Keratinocyte (primary cell): ENCODE data around the gene CKS1B.

Source experiments
- EZH2 ChIP-seq: IDR thresholded peaks from one replicate; pipeline ENCODE4 v1.6.1; 2012; ENCODE audit warnings: inconsistent platforms, mild to moderate bottlenecking, low read length, moderate library complexity
- TF ChIP-seq, protein P1 (sequence below), 3 experiments: IDR thresholded peaks in 1 of 3; conservative IDR thresholded peaks in 1 of 3; optimal IDR thresholded peaks in 1 of 3; 2 replicates in 2 of 3; 3 replicates in 1 of 3; pipeline versions ENCODE3 to v1.5.1; 2011; ENCODE audit warnings: low read length in 3 of 3, mild to moderate bottlenecking in 3 of 3, moderate library complexity in 2 of 3, control low read depth in 1 of 3, inconsistent platforms in 1 of 3; ENCODE audit not compliant: insufficient read depth in 2 of 3; ENCODE audit errors: extremely low read depth in 1 of 3

DNA sequence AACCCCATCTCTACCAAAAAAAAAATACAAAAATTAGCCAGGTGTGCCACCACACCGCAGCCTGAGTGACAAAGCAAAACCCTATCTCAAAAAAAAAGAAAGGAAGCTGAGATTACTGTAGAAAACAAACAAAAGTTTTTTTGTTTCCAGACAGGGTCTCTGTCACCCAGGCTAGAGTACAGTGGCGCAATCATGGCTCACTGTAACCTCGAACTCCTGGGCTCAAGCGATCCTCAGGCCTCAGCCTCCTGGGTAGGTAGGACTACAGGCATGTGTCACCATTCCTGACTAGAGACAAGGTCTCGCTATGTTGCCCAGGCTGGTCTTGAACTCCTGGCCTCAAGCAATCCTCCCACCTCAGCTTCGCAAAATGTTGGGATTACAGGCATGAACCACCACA, 10.1 kb upstream of the CKS1B start:
- TF ChIP-seq, protein P1, sequence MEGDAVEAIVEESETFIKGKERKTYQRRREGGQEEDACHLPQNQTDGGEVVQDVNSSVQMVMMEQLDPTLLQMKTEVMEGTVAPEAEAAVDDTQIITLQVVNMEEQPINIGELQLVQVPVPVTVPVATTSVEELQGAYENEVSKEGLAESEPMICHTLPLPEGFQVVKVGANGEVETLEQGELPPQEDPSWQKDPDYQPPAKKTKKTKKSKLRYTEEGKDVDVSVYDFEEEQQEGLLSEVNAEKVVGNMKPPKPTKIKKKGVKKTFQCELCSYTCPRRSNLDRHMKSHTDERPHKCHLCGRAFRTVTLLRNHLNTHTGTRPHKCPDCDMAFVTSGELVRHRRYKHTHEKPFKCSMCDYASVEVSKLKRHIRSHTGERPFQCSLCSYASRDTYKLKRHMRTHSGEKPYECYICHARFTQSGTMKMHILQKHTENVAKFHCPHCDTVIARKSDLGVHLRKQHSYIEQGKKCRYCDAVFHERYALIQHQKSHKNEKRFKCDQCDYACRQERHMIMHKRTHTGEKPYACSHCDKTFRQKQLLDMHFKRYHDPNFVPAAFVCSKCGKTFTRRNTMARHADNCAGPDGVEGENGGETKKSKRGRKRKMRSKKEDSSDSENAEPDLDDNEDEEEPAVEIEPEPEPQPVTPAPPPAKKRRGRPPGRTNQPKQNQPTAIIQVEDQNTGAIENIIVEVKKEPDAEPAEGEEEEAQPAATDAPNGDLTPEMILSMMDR (optimal IDR thresholded peaks at IDR 0.05 in 1 of 3, IDR thresholded peaks at IDR 0.05 in 1 of 3, conservative IDR thresholded peaks at IDR 0.05 in 1 of 3; ENCODE audit: extremely low read depth in 1 of 3, insufficient read depth in 2 of 3, low read length in 3 of 3), result no peak
- TF ChIP-seq EZH2, result no peak
